ENCODE measurements around the gene TEX30. TPM values are rescaled to one million over a fixed set of nuclear protein-coding genes. Genes with fewer than 3 reads are reported as not detected.

Gene TEX30
- total RNA-seq, 1 experiment from 2014 or later, result 8.9 TPM

DNA sequence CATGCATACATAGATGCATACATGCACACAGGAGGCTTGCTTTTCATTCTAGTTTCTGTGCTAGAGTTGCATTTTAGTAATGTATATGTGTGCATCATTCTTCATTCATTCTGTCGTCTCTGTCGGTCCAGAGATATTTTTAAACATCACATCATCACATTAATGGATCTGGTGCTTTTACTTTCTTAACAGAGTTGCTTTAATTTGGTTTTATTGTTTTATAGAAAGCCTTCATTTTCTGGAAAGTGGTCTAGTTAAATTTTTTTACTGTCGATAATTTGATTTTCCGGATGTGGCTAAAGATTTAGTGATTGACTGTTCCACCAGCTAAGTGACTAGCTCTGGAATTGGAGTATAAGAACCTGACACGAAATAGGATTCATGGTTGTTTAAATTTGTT lies 42.2 kb upstream of the TEX30 start (continued):
- no peak for TF ChIP-seq TEAD4 (CRISPR knock-in tag; IDR thresholded peaks at IDR 0.05)

- Mint-ChIP-seq H3K4me1 (peaks cover 3% of the 10 kb centered on the region; the same call in 1 of the 2 replicates), H3K9me3 (peaks cover 13% of the 10 kb centered on the region), H3K27ac (no peak overlapping the region), H3K36me3 (peaks cover 15% of the 10 kb centered on the region), H3K4me3 (no peak overlapping the region), H3K27me3 (ENCODE audit: low read depth) (no peaks in the 10 kb centered on the region)
- POLR2A ChIA-PET, result no interaction called here
- DNase-seq (ENCODE audit: low spot score), result no peak
- CTCF ChIA-PET, result interaction anchor here (1.0 kb wide), 2 partner anchors 14 to 56 kb away, joined by 3 read pairs; no protein-coding TSS in a partner anchor
- ATAC-seq, result no peak
- TF ChIP-seq MXD4 (CRISPR knock-in tag; IDR thresholded peaks at IDR 0.05; ENCODE audit: borderline replicate concordance) (no peak), USF2 (CRISPR knock-in tag; IDR thresholded peaks at IDR 0.05) (no peak), CDX4 (CRISPR knock-in tag; IDR thresholded peaks at IDR 0.05; ENCODE audit: borderline replicate concordance) (no peak), RELA (CRISPR knock-in tag; IDR thresholded peaks at IDR 0.05; ENCODE audit: borderline replicate concordance) (no peak), CREM (CRISPR knock-in tag; IDR thresholded peaks at IDR 0.05) (no peak), GTF2I (CRISPR knock-in tag; conservative IDR thresholded peaks at IDR 0.05) (no peak)
- TF ChIP-seq, protein P1, sequence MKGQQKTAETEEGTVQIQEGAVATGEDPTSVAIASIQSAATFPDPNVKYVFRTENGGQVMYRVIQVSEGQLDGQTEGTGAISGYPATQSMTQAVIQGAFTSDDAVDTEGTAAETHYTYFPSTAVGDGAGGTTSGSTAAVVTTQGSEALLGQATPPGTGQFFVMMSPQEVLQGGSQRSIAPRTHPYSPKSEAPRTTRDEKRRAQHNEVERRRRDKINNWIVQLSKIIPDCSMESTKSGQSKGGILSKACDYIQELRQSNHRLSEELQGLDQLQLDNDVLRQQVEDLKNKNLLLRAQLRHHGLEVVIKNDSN (CRISPR knock-in tag; IDR thresholded peaks at IDR 0.05), result no peak
- TF ChIP-seq, protein P2, sequence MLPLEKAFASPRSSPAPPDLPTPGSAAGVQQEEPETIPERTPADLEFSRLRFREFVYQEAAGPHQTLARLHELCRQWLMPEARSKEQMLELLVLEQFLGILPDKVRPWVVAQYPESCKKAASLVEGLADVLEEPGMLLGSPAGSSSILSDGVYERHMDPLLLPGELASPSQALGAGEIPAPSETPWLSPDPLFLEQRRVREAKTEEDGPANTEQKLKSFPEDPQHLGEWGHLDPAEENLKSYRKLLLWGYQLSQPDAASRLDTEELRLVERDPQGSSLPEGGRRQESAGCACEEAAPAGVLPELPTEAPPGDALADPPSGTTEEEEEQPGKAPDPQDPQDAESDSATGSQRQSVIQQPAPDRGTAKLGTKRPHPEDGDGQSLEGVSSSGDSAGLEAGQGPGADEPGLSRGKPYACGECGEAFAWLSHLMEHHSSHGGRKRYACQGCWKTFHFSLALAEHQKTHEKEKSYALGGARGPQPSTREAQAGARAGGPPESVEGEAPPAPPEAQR (CRISPR knock-in tag; IDR thresholded peaks at IDR 0.05), result no peak
- TF ChIP-seq, protein P3, sequence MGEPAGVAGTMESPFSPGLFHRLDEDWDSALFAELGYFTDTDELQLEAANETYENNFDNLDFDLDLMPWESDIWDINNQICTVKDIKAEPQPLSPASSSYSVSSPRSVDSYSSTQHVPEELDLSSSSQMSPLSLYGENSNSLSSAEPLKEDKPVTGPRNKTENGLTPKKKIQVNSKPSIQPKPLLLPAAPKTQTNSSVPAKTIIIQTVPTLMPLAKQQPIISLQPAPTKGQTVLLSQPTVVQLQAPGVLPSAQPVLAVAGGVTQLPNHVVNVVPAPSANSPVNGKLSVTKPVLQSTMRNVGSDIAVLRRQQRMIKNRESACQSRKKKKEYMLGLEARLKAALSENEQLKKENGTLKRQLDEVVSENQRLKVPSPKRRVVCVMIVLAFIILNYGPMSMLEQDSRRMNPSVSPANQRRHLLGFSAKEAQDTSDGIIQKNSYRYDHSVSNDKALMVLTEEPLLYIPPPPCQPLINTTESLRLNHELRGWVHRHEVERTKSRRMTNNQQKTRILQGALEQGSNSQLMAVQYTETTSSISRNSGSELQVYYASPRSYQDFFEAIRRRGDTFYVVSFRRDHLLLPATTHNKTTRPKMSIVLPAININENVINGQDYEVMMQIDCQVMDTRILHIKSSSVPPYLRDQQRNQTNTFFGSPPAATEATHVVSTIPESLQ (CRISPR knock-in tag; IDR thresholded peaks at IDR 0.05), result no peak
Observed at GRCh38 chr13:102814793-102815192, 41.2 kb upstream of the TEX30 start.

DNA sequence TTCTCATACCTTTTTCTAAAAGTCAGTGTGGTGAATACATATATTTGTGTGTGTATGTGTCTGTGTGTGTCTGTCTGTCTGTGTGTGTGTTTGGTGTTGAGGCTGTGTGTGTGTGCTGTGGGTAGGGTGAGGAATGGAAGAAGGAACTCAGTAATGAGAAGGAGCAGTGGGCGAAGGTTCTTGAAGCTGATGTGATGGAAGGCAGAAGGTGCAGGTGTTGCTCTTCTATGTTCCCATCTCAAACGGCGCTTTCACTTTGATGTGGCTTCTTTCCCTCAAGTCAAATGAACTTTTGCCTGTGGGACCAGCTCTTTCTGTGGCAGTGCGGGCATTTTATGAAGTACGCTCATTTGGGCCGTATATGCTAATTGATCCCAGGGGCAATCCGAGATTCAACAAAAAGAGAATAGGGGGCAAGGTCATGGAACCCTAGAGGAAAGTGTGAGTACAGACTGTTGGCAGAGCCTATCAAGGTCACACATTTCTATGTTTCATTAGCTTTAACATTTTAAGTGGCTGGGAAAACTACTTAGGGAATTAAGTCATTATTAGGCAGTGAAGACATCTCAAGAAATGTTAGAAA lies 40.5 kb upstream of the TEX30 start:
- ChIA-PET CTCF (no interaction called here), POLR2A (no interaction called here)
- Mint-ChIP-seq H3K27me3 (ENCODE audit: low read depth) (no peaks in the 10 kb centered on the region), H3K4me3 (no peak overlapping the region), H3K9me3 (peaks cover 13% of the 10 kb centered on the region), H3K27ac (no peak overlapping the region), H3K36me3 (peaks cover 15% of the 10 kb centered on the region), H3K4me1 (peaks cover 3% of the 10 kb centered on the region; the same call in 1 of the 2 replicates)
- ATAC-seq (no peak), DNase-seq (ENCODE audit: low spot score) (no peak)
- TF ChIP-seq ZNF671 (CRISPR knock-in tag; IDR thresholded peaks at IDR 0.05), result no peak
- no peak for TF ChIP-seq FOXK1 (CRISPR knock-in tag; IDR thresholded peaks at IDR 0.05)
- TF ChIP-seq CTCF (IDR thresholded peaks at IDR 0.05), result no peak
- TF ChIP-seq, protein P4, sequence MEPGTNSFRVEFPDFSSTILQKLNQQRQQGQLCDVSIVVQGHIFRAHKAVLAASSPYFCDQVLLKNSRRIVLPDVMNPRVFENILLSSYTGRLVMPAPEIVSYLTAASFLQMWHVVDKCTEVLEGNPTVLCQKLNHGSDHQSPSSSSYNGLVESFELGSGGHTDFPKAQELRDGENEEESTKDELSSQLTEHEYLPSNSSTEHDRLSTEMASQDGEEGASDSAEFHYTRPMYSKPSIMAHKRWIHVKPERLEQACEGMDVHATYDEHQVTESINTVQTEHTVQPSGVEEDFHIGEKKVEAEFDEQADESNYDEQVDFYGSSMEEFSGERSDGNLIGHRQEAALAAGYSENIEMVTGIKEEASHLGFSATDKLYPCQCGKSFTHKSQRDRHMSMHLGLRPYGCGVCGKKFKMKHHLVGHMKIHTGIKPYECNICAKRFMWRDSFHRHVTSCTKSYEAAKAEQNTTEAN (CRISPR knock-in tag; IDR thresholded peaks at IDR 0.05), result no peak
- TF ChIP-seq RELA (CRISPR knock-in tag; IDR thresholded peaks at IDR 0.05; ENCODE audit: borderline replicate concordance), result no peak

Data from WTC11 (cell line).